ENCODE measurements around the gene DNAJC1. TPM values are rescaled to one million over a fixed set of nuclear protein-coding genes. Genes with fewer than 3 reads are reported as not detected.
A peak's percentile ranks its signal among the peaks of the same experiment; 100 is the strongest.

Gene DNAJC1
- total RNA-seq, 1 donor from 2014 or later, result 40.0 TPM

- Histone ChIP-seq H3K4me1 (no peaks in the 10 kb centered on the region), H3K27me3 (no peaks in the 10 kb centered on the region), H3K9me3 (no peaks in the 10 kb centered on the region), H3K36me3 (peaks cover 0 to 4% of the 10 kb centered on the region in 2 donors), H3K27ac (no peak overlapping the region), H3K4me3 (no peak overlapping the region)
- TF ChIP-seq POLR2A (IDR thresholded peaks at IDR 0.05), result no peak
- TF ChIP-seq CTCF (IDR thresholded peaks at IDR 0.05), result no peak
- TF ChIP-seq POLR2AphosphoS5 (IDR thresholded peaks at IDR 0.05; ENCODE audit: insufficient read depth in 1 of 2, low read depth in 1 of 2), result no peak
- intact Hi-C loops (cut with DNase I), result no loop called here
- no peak for DNase-seq (ENCODE audit: extremely low spot score in 2 of 2)
Measured at GRCh38 chr10:21749788-21750187, 253.7 kb downstream of the DNAJC1 start.

GRCh38 chr10:21747809-21748208 lies 255.7 kb downstream of the DNAJC1 start:
- DNase-seq (ENCODE audit: extremely low spot score in 2 of 2), result no peak
- Histone ChIP-seq H3K4me3 (no peak overlapping the region), H3K27me3 (no peaks in the 10 kb centered on the region), H3K4me1 (peaks cover 4% of the 10 kb centered on the region), H3K9me3 (no peaks in the 10 kb centered on the region), H3K27ac (no peak overlapping the region), H3K36me3 (peaks cover 0 to 11% of the 10 kb centered on the region in 2 donors)
- intact Hi-C loops (cut with DNase I), result no loop called here
- TF ChIP-seq POLR2A (IDR thresholded peaks at IDR 0.05) (no peak), POLR2AphosphoS5 (IDR thresholded peaks at IDR 0.05; ENCODE audit: insufficient read depth in 1 of 2, low read depth in 1 of 2) (no peak), CTCF (IDR thresholded peaks at IDR 0.05) (no peak)

- DNase-seq (ENCODE audit: extremely low spot score in 2 of 2), result no peak
- TF ChIP-seq POLR2A (IDR thresholded peaks at IDR 0.05), result no peak
- no peak for TF ChIP-seq POLR2AphosphoS5 (IDR thresholded peaks at IDR 0.05; ENCODE audit: insufficient read depth in 1 of 2, low read depth in 1 of 2)
- no peaks in the 10 kb centered on the region for H3K9me3 ChIP-seq
- H3K36me3 ChIP-seq, result peaks cover 0 to 28% of the 10 kb centered on the region in 2 donors
- intact Hi-C loops (cut with DNase I), result no loop called here
- no peak overlapping the region for H3K4me3 ChIP-seq
- no peak overlapping the region for H3K27ac ChIP-seq
- H3K4me1 ChIP-seq, result peaks cover 4% of the 10 kb centered on the region
- H3K27me3 ChIP-seq, result no peaks in the 10 kb centered on the region
Measured at GRCh38 chr10:21746118-21746517, 257.4 kb downstream of the DNAJC1 start.

- Histone ChIP-seq H3K27ac (no peak overlapping the region), H3K27me3 (no peaks in the 10 kb centered on the region), H3K4me1 (peaks cover 4% of the 10 kb centered on the region), H3K9me3 (no peaks in the 10 kb centered on the region), H3K36me3 (peaks cover 0 to 43% of the 10 kb centered on the region in 2 donors), H3K4me3 (no peak overlapping the region)
- TF ChIP-seq POLR2A (IDR thresholded peaks at IDR 0.05) (no peak), POLR2AphosphoS5 (IDR thresholded peaks at IDR 0.05; ENCODE audit: insufficient read depth in 1 of 2, low read depth in 1 of 2) (peak in 1 of 2 donors; percentile 17)
- DNase-seq (ENCODE audit: extremely low spot score in 2 of 2), result no peak
- intact Hi-C loops (cut with DNase I), result no loop called here
Measured at GRCh38 chr10:21744223-21744622, 259.3 kb downstream of the DNAJC1 start.

GRCh38 chr10:21742740-21743412 lies 260.7 kb downstream of the DNAJC1 start:
- TF ChIP-seq POLR2A (IDR thresholded peaks at IDR 0.05) (no peak), CTCF (IDR thresholded peaks at IDR 0.05) (no peak), POLR2AphosphoS5 (IDR thresholded peaks at IDR 0.05; ENCODE audit: insufficient read depth in 1 of 2, low read depth in 1 of 2) (no peak)
- intact Hi-C loops (cut with DNase I), result no loop called here
- H3K36me3 ChIP-seq, result peaks cover 0 to 50% of the 10 kb centered on the region in 2 donors

GRCh38 chr10:21740989-21741388 lies 262.5 kb downstream of the DNAJC1 start:
- H3K36me3 ChIP-seq, result peaks cover 0 to 56% of the 10 kb centered on the region in 2 donors
- intact Hi-C loops (cut with DNase I), result no loop called here

More at GRCh38 chr10:21742740-21743412, 260.7 kb downstream of the DNAJC1 start:
- no peak for DNase-seq (ENCODE audit: extremely low spot score in 2 of 2)
- Histone ChIP-seq H3K27me3 (no peaks in the 10 kb centered on the region), H3K4me3 (no peak overlapping the region), H3K4me1 (peaks cover 4% of the 10 kb centered on the region), H3K9me3 (no peaks in the 10 kb centered on the region), H3K27ac (no peak overlapping the region)

More at GRCh38 chr10:21740989-21741388, 262.5 kb downstream of the DNAJC1 start:
- Histone ChIP-seq H3K27ac (no peak overlapping the region), H3K9me3 (no peaks in the 10 kb centered on the region), H3K27me3 (no peaks in the 10 kb centered on the region), H3K4me1 (peaks cover 4% of the 10 kb centered on the region), H3K4me3 (no peak overlapping the region)
- no peak for DNase-seq (ENCODE audit: extremely low spot score in 2 of 2)
- TF ChIP-seq POLR2A (IDR thresholded peaks at IDR 0.05) (no peak), POLR2AphosphoS5 (IDR thresholded peaks at IDR 0.05; ENCODE audit: insufficient read depth in 1 of 2, low read depth in 1 of 2) (no peak), CTCF (IDR thresholded peaks at IDR 0.05) (no peak)

All from vagina (tissue), 2 donors.